GM12878 (cell line): ENCODE data around the gene WFS1. TPM values are rescaled to one million over a fixed set of nuclear protein-coding genes. Genes with fewer than 3 reads are reported as not detected.

Source experiments
- ATAC-seq: fragments of 200-7000 bp; cut with Tn5 transposase; 3 replicates; pipeline ENCODE4 v1.9.1; 2020; ENCODE audit warnings: mild to moderate bottlenecking, moderate library complexity
- BruUV-seq: library from RNA; stranded (reverse); fragments of 400-500 nt; replicated peaks from 2 replicates; lab custom pipeline; 2021; lab: Mats Ljungman, UMichigan
- CTCF ChIA-PET: fragments of 300-600 bp; sonication (Branson Sonifier 250); formaldehyde crosslinking; extraction: SDS; loops from one replicate; lab custom pipeline; 2021; ENCODE audit warnings: inconsistent platforms; lab: Yijun Ruan, JAX
- POLR2A ChIA-PET: fragments of 350-600 bp; formaldehyde crosslinking; extraction: SDS; loops from one replicate; lab custom pipeline; 2021; ENCODE audit warnings: inconsistent platforms; lab: Charles Lee
- RAD21 ChIA-PET: fragments of 300-600 bp; sonication (Branson Sonifier 250); formaldehyde crosslinking; loops from one replicate; lab custom pipeline; 2023; ENCODE audit warnings: antibody characterized with exemption; ENCODE audit not compliant: unreplicated experiment; lab: Charles Lee
- SMC1A ChIA-PET: fragments of 300-600 bp; sonication (Branson Sonifier 250); formaldehyde crosslinking; loops from one replicate; lab custom pipeline; 2023; ENCODE audit not compliant: unreplicated experiment, uncharacterized antibody; lab: Charles Lee
- DNase-seq: peaks from one replicate; pipeline ENCODE4 v3.0.0-alpha.2; 2011; ENCODE audit warnings: low read depth, low spot score
- FAIRE-seq: peaks from 3 replicates; lab custom pipeline; 2011; peaks lifted over from hg19 to GRCh38; lab: Jason Lieb, UNC
- H2AFZ ChIP-seq: 2 replicates; pipeline ENCODE4 v1.6.0; 2011; ENCODE audit warnings: low read depth, low read length, control low read depth; ENCODE audit not compliant: control insufficient read depth
- H3K27ac ChIP-seq: 2 replicates; pipeline ENCODE4 v1.5.1; 2011; ENCODE audit warnings: control low read depth; ENCODE audit not compliant: control insufficient read depth, insufficient read depth
- H3K27me3 ChIP-seq, 2 experiments: replicated peaks in 1 of 2; 2 replicates each; pipeline versions ENCODE4 v1.6.0 to v1.6.1; 2011; ENCODE audit warnings: low read length in 1 of 2; ENCODE audit not compliant: control insufficient read depth in 2 of 2, insufficient read depth in 2 of 2
- H3K36me3 ChIP-seq, 2 experiments: 2 replicates each; pipeline ENCODE4 v1.5.1; 2011; ENCODE audit warnings: low read length in 1 of 2; ENCODE audit not compliant: control insufficient read depth in 2 of 2, insufficient read depth in 2 of 2
- H3K4me1 ChIP-seq: 2 replicates; pipeline ENCODE4 v1.6.1; 2011; ENCODE audit warnings: mild to moderate bottlenecking, low read length, moderate library complexity, mixed read lengths; ENCODE audit not compliant: control insufficient read depth, insufficient read depth
- H3K4me2 ChIP-seq: 2 replicates; pipeline ENCODE4 v1.6.0; 2011; ENCODE audit warnings: control low read depth; ENCODE audit not compliant: control insufficient read depth, insufficient read depth
- H3K4me3 ChIP-seq: fragments of 200-600 bp; sonication (generic); 2 replicates; pipeline ENCODE4 v1.5.1; 2016
- H3K79me2 ChIP-seq: 2 replicates; pipeline ENCODE4 v1.6.0; 2011; ENCODE audit warnings: low read length; ENCODE audit not compliant: control insufficient read depth, insufficient read depth
- H3K9ac ChIP-seq: 2 replicates; pipeline ENCODE4 v1.8.0; 2011; ENCODE audit warnings: low read length, control low read depth, mixed read lengths; ENCODE audit not compliant: control insufficient read depth, insufficient read depth
- H3K9me3 ChIP-seq: replicated peaks from 3 replicates; pipeline ENCODE4 v1.5.1; 2011; ENCODE audit warnings: mild to moderate bottlenecking, low read length; ENCODE audit not compliant: control insufficient read depth, insufficient read depth
- H4K20me1 ChIP-seq: 2 replicates; pipeline ENCODE4 v1.6.0; 2011; ENCODE audit not compliant: control insufficient read depth, insufficient read depth
- CEBPB ChIP-seq, 2 experiments: fragments of 150-350 bp in 1 of 2; IDR thresholded peaks; 2 replicates each; pipeline ENCODE4 v1.6.1; 2012 to 2014; ENCODE audit warnings: low read depth in 2 of 2, low read length in 2 of 2, borderline replicate concordance in 1 of 2, inconsistent platforms in 1 of 2
- HDGF ChIP-seq: fragments of 450-650 bp; IDR thresholded peaks from 2 replicates; pipeline ENCODE4 v1.6.1; 2016; ENCODE audit warnings: antibody characterized with exemption
- NR2C1 ChIP-seq: fragments of 450-650 bp; IDR thresholded peaks from 2 replicates; pipeline ENCODE4 v1.6.1; 2017; ENCODE audit warnings: antibody characterized with exemption, mild to moderate bottlenecking, moderate library complexity
- RCOR1 ChIP-seq: conservative IDR thresholded peaks from 2 replicates; pipeline ENCODE4 v1.6.1; 2012; ENCODE audit warnings: low read depth, low read length, improper control_type of control experiment
- RFX5 ChIP-seq: IDR thresholded peaks from 2 replicates; pipeline ENCODE4 v1.6.1; 2011; ENCODE audit warnings: low read depth, low read length, improper control_type of control experiment
- SMARCA5 ChIP-seq: fragments of 450-650 bp; IDR thresholded peaks from 2 replicates; pipeline ENCODE4 v1.6.1; 2017; ENCODE audit warnings: mild to moderate bottlenecking
- SP1 ChIP-seq: IDR thresholded peaks from one replicate; pipeline ENCODE4 v1.6.1; 2011; ENCODE audit warnings: low read depth, low read length
- TCF12 ChIP-seq: IDR thresholded peaks from 2 replicates; pipeline ENCODE4 v1.6.1; 2011; ENCODE audit warnings: low read depth, mild to moderate bottlenecking, low read length
- ZBTB4 ChIP-seq: fragments of 450-650 bp; formaldehyde crosslinking; IDR thresholded peaks from 2 replicates; pipeline ENCODE4 v1.4.0; 2022; ENCODE audit warnings: mild to moderate bottlenecking, moderate library complexity
- ZBTB40 ChIP-seq: fragments of 450-650 bp; IDR thresholded peaks from 2 replicates; pipeline ENCODE4 v1.6.1; 2016; ENCODE audit warnings: mild to moderate bottlenecking, moderate library complexity, borderline replicate concordance
- ZNF24 ChIP-seq: fragments of 450-650 bp; IDR thresholded peaks from 2 replicates; pipeline ENCODE4 v1.6.1; 2017; ENCODE audit warnings: antibody characterized with exemption, mild to moderate bottlenecking
- ZNF687 ChIP-seq: fragments of 450-650 bp; IDR thresholded peaks from 2 replicates; pipeline ENCODE4 v1.6.1; 2017; ENCODE audit warnings: mild to moderate bottlenecking, moderate library complexity
- WGBS: methylation state at CpG from one replicate; pipeline ENCODE4 v1.1.6; 2016; ENCODE audit warnings: low lambda C conversion rate; ENCODE audit not compliant: insufficient replicate concordance, insufficient coverage; ENCODE audit errors: missing lambda C conversion rate; 5-methylcytosine and 5-hydroxymethylcytosine counted together
- in situ Hi-C: fragments of 300-500 bp; cut with MboI; formaldehyde crosslinking; loops from 9 replicates; pipeline ENCODE4 v1.14.3; 2018; ENCODE audit warnings: mixed read lengths
- intact Hi-C: fragments of 100-400 bp; cut with micrococcal nuclease; formaldehyde crosslinking; loops from one replicate; pipeline ENCODE4 v1.14.2; 2022; ENCODE audit not compliant: unreplicated experiment
- polyA plus RNA-seq, 11 experiments: library from polyadenylated mRNA; depleted of rRNA in 4 of 11; unstranded in 6 of 11; stranded (reverse) in 5 of 11; fragments of >200 nt; fragmentation: Nextera tagmentation in 4 of 11; fragmentation: Illumina TruSeq in 1 of 11; extraction: Ambion mirVana in 4 of 11; extraction: Trizol in 1 of 11; gene quantifications; 1 replicate in 1 of 11; 2 replicates in 10 of 11; pipeline versions ENCODE4 v1.2.1 to v1.2.3, GENCODE V29; 2011 to 2016; ENCODE audit warnings: inconsistent platforms in 2 of 11, missing spikeins in 2 of 11, low read depth in 1 of 11
- total RNA-seq, 4 experiments: library from RNA; depleted of rRNA in 3 of 4; stranded (reverse); fragments of >200 nt in 3 of 4; fragmentation: Illumina TruSeq in 1 of 4; extraction: Trizol in 1 of 4; gene quantifications; 2 replicates each; pipeline versions ENCODE4 v1.2.1 to v1.2.3, GENCODE V29; 2013 to 2021

The WFS1 gene
- total and polyA plus RNA-seq, 10 of the 15 experiments (the other 5 are each of a cell fraction or from before 2014, with no cell fraction given): 0.31 to 4.7 (median 2.0) TPM

GRCh38 chr4:6271701-6272465, 2.2 kb downstream of the WFS1 start:
- Histone ChIP-seq H3K4me2 (no peak overlapping the region), H4K20me1 (no peaks in the 10 kb centered on the region), H2AFZ (no peak overlapping the region), H3K36me3 (no peaks in the 10 kb centered on the region), H3K27ac (no peak overlapping the region), H3K9ac (no peak overlapping the region), H3K9me3 (no peaks in the 10 kb centered on the region), H3K4me3 (no peak overlapping the region), H3K27me3 (no peaks in the 10 kb centered on the region; a peak in 1 of 4 replicates), H3K4me1 (peaks cover 10% of the 10 kb centered on the region), H3K79me2 (no peaks in the 10 kb centered on the region)
- in situ Hi-C loops: no loop called here
- BruUV-seq: no TSS peak
- DNase-seq (no peak), ATAC-seq (no peak), FAIRE-seq (no peak)
- intact Hi-C loops: no loop called here
- RAD21 ChIA-PET: no interaction called here
- CTCF ChIA-PET: interaction anchor here (2.2 to 15.8 kb wide), 3 partner anchors 22 to 60 kb away, joined by 11 to 419 read pairs (median 15); no protein-coding TSS in a partner anchor
- SMC1A ChIA-PET: no interaction called here
- POLR2A ChIA-PET: interaction anchor here (0.6 kb wide), 1 partner anchor 354 kb away, joined by 4 read pairs; no protein-coding TSS in a partner anchor
- 63% methylated on average over 15 of the region's 15 CpGs for WGBS
- TF ChIP-seq RFX5 (no peak), SMARCA5 (no peak), NR2C1 (no peak), ZBTB4 (no peak), RCOR1 (no peak), HDGF (no peak), TCF12 (no peak), ZBTB40 (no peak), ZNF687 (no peak), SP1 (no peak), ZNF24 (no peak), CEBPB (IDR thresholded peaks at IDR 0.05; ENCODE audit: borderline replicate concordance in 1 of 2, low read depth in 2 of 2, low read length in 2 of 2) (no peak)
